HG03196 (cell line): ENCODE results near the gene KRT3.

ENCODE experiments used
- ATAC-seq: cut with Tn5 transposase; IDR thresholded peaks from one replicate; pipeline ENCODE4 v1.9.1; 2021; ENCODE audit not compliant: unreplicated experiment

Gene KRT3

GRCh38 chr12:52741375-52742195, 54.3 kb downstream of the KRT3 start:
- no peak for ATAC-seq

GRCh38 chr12:52740584-52740983, 55.3 kb downstream of the KRT3 start:
- ATAC-seq: no peak

GRCh38 chr12:52739963-52740362, 56.0 kb downstream of the KRT3 start:
- ATAC-seq: no peak
